Subcutaneous abdominal adipose tissue (tissue), 5 donors: ENCODE measurements around the gene RNASEH2B.

Experiments
- H3K27ac ChIP-seq: one replicate; pipeline ENCODE4 v1.7.0; 2013; ENCODE audit warnings: low read depth, mild to moderate bottlenecking, inconsistent platforms, low read length, moderate library complexity
- H3K27me3 ChIP-seq, 5 donors: one replicate each; pipeline ENCODE4 v1.7.0; 2013; ENCODE audit warnings: low read length in 5 of 5, inconsistent platforms in 1 of 5; ENCODE audit not compliant: control insufficient read depth in 5 of 5, insufficient read depth in 4 of 5
- H3K36me3 ChIP-seq, 5 donors: one replicate each; pipeline ENCODE4 v1.7.0; 2013; ENCODE audit warnings: low read length in 5 of 5; ENCODE audit not compliant: control insufficient read depth in 5 of 5, insufficient read depth in 5 of 5
- H3K4me1 ChIP-seq, 5 donors: one replicate each; pipeline ENCODE4 v1.7.0; 2013; ENCODE audit warnings: low read length in 5 of 5, mild to moderate bottlenecking in 3 of 5, moderate library complexity in 1 of 5; ENCODE audit not compliant: control insufficient read depth in 5 of 5, insufficient read depth in 5 of 5
- H3K4me3 ChIP-seq, 5 donors: one replicate each; pipeline ENCODE4 v1.7.0; 2013; ENCODE audit warnings: low read length in 5 of 5, low read depth in 1 of 5
- H3K9ac ChIP-seq, 5 donors: one replicate each; pipeline ENCODE4 v1.7.0; 2013; ENCODE audit warnings: low read length in 5 of 5, mild to moderate bottlenecking in 4 of 5, moderate library complexity in 3 of 5
- H3K9me3 ChIP-seq, 5 donors: one replicate each; pipeline ENCODE4 v1.7.0; 2013; ENCODE audit warnings: low read length in 5 of 5; ENCODE audit not compliant: control insufficient read depth in 5 of 5
- donor health status: healthy.
- donor health status: healthy.
- donor health status: healthy.
- donor health status: healthy.
- donor health status: healthy.

RNASEH2B gene

DNA sequence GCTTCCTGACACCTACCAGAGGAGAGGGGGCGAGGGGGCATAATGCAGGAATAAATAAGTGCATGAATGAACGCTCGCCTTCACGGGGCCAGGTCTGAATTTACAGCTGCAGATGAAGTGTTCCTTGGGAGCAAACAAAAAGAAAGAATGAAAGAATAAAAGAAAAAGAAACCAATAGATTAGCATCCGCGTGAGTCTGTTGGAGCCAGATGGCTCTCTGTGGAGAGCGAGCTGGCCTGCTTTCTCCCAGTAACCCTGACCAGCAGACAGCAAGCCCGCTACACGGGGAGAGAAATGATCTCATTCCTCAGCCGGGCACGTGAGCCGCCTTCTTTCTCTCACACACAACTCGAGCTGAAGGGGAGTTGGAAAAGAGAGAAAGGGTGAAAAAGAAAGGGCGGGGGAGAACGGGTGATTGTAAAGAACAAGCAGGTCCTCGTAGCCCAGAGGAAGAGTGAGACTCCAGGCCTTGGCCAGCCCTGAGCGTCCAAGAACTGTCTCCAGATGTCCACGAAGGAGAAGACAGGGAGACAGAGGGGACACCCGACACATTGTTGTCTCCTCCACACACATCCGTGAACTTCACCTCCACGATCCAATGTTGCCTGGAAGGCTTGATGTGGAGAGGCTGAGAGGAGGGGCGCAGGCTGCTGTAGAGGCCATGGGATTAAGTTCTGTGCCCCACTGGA, 81.4 kb downstream of the RNASEH2B start:
- H3K27ac ChIP-seq, result no peak overlapping the region
- peak overlapping the region; percentile 7 to 48 (median 8) for H3K4me3 ChIP-seq
- peaks cover 0 to 52% (median 37%) of the 10 kb centered on the region in 5 donors for H3K4me1 ChIP-seq

DNA sequence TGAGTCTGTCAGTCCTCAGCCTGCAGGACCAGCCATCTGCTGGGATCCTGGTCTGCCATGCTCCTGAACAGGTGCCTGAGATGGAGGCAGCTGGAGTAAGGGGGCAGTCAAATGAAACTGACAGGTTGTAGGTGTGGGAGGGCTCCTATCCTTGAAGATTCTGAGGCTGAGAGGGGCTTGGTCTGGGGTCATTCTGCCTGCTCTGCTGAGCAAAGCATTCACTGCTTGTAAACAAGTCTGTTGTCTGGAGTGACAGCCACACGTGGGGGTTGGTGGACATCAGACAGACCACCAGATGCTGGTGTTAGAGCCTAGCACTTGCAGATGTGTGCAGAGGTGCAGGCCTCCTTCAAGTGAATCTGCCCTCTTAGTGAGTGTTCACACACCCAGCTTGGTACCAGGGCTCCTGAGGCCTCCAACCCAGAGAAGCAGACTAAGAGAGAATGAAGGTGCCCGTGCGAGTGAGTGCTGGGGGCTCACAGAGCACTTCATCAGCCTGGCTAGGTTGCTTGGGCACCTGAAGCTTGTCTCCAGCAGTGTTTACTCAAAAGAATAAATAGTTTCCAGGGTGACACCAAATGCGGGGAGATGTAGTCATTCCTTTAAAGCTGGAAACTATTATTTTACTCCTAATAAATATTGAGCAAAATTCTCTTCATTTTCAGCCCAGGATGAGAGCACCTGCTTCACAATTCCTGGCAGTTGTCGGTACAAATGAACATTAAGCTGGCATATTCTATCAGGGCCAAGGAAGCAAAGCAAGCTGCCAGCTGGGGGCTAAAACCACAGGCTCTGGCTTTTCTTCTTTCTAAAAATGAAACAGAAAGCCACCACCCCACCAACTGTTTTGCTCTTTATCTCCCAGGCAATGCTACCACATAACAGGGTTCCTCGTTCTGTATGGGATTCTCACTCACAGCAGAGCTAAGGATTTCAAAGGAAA, 82.3 kb downstream of the RNASEH2B start:
- Histone ChIP-seq H3K36me3 (no peaks in the 10 kb centered on the region), H3K9ac (no peak overlapping the region), H3K27me3 (peaks cover 0 to 4% (median 0%) of the 10 kb centered on the region in 5 donors), H3K27ac (no peak overlapping the region), H3K9me3 (no peaks in the 10 kb centered on the region), H3K4me3 (no peak overlapping the region), H3K4me1 (peaks cover 0 to 52% (median 37%) of the 10 kb centered on the region in 5 donors)

More for the DNA sequence above, 81.4 kb downstream of the RNASEH2B start:
- Histone ChIP-seq H3K36me3 (no peaks in the 10 kb centered on the region), H3K9me3 (no peaks in the 10 kb centered on the region), H3K27me3 (peaks cover 0 to 4% (median 0%) of the 10 kb centered on the region in 5 donors), H3K9ac (peak overlapping the region in 2 of 5 donors; percentile 8 to 13)

DNA sequence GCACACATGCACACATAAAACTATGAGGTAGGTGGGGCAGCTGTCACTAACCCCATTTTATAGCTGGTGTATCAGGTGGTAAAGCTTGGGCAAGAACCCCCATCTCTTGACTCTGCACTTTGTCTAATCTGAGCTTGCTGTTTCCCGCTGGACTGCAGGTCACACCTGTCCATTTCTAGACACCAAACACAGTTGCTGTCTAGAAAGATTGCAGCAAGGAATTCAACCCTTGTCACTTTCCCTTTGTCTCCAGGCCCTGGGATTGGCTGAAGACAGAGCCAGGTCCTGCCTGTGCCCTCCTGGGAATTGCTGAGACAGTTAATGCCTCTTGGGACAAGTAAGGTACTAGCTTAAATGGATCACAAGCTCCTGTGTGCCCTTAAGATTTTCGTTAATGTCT, 83.8 kb downstream of the RNASEH2B start:
- no peaks in the 10 kb centered on the region for H3K9me3 ChIP-seq
- H3K4me1 ChIP-seq, result peaks cover 0 to 52% (median 37%) of the 10 kb centered on the region in 5 donors
- no peak overlapping the region for H3K9ac ChIP-seq
- H3K27ac ChIP-seq, result no peak overlapping the region
- H3K4me3 ChIP-seq, result peak overlapping the region in 2 of 5 donors; percentile 20 to 48
- H3K27me3 ChIP-seq, result peaks cover 0 to 4% (median 0%) of the 10 kb centered on the region in 5 donors
- H3K36me3 ChIP-seq, result no peaks in the 10 kb centered on the region

DNA sequence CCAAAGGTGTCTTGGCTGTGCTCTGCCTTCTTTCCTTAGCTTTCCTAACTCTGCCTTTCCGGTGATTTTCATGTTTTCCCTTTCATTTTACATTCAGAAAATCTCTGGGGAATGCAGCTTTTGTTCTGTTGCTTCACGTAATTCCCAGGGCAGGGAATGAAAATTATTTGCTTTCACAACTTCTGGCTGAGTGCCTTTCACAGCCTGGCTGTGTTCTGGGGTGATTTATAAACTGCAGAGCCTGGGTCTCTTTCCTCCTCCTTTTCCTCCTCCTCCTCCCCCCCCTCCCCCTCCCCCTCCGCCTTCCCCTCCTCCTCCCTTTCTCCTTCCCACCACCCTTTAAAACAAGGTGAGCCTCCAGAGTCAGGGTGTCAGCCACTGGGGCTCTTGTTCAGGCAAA, 84.3 kb downstream of the RNASEH2B start:
- Histone ChIP-seq H3K4me3 (peak overlapping the region in 2 of 5 donors; percentile 20 to 48), H3K27me3 (peaks cover 0 to 4% (median 0%) of the 10 kb centered on the region in 5 donors), H3K9ac (no peak overlapping the region), H3K36me3 (no peaks in the 10 kb centered on the region), H3K27ac (no peak overlapping the region), H3K4me1 (peaks cover 0 to 52% (median 37%) of the 10 kb centered on the region in 5 donors), H3K9me3 (no peaks in the 10 kb centered on the region)

DNA sequence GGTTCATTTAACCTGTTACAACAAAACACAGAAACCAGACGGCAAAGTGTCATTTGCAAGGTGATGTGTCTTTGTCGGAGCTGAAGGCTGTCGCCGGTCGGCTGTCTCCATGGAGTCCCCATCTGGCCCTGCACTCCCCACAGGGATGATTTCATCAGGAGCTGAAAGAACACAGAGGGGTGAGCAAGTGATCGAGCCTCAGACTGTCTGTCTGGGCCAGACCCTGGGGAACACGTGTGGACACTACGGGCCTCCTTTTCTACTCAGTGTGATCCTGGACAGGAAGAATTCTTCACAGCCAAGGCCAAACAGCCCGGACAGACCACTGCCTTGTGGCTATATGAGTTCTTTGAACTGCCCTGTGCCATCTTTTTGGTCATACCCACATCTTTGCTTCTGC, 85.1 kb downstream of the RNASEH2B start:
- no peak overlapping the region for H3K9ac ChIP-seq
- no peak overlapping the region for H3K27ac ChIP-seq
- H3K4me1 ChIP-seq, result peaks cover 0 to 50% (median 36%) of the 10 kb centered on the region in 5 donors
- no peaks in the 10 kb centered on the region for H3K9me3 ChIP-seq
- H3K36me3 ChIP-seq, result no peaks in the 10 kb centered on the region
- no peak overlapping the region for H3K4me3 ChIP-seq
- peaks cover 0 to 4% (median 0%) of the 10 kb centered on the region in 5 donors for H3K27me3 ChIP-seq

DNA sequence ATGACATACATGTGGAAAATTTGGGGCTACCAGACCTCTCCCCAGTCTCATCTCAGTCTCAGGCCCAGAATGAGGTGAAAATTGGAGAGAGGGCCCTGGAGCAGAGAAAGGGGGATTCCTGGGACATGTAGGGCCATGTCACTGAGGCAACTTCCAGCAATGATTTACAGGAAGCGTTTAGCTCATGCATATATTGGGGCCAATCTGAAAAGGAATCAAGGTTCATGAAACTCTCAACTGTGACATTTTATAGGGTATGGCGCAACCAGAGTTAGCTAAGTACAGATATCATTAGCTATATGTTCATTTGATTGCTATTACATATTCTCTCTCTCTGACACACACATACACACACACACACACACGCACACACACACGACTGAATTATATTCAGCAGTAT, 86.3 kb downstream of the RNASEH2B start:
- H3K27ac ChIP-seq, result no peak overlapping the region
- peaks cover 0 to 49% (median 35%) of the 10 kb centered on the region in 5 donors for H3K4me1 ChIP-seq
- no peak overlapping the region for H3K4me3 ChIP-seq
- H3K9me3 ChIP-seq, result no peaks in the 10 kb centered on the region
- H3K36me3 ChIP-seq, result no peaks in the 10 kb centered on the region
- H3K27me3 ChIP-seq, result peaks cover 0 to 2% (median 0%) of the 10 kb centered on the region in 5 donors
- H3K9ac ChIP-seq, result no peak overlapping the region

DNA sequence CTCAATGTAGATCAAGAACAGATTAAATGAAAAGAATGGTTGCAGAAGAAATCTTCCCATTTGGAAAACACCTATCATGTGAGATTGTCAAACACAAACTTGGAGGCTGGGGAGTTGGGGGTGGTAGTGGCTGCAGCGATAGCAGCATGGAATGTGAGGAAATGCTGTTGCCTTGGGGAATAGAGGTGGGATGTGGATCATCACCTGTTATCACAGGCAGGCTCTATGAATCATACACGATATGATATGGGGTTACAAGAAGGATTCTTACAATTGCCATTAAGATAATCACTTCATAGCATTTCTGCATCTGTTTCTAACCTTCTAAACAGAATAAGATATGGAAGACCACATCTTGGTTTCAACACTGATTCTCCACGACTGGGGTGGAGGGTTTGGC, 88.7 kb downstream of the RNASEH2B start:
- Histone ChIP-seq H3K4me3 (no peak overlapping the region), H3K9me3 (no peaks in the 10 kb centered on the region), H3K27me3 (no peaks in the 10 kb centered on the region), H3K4me1 (peaks cover 0 to 30% (median 26%) of the 10 kb centered on the region in 5 donors), H3K36me3 (no peaks in the 10 kb centered on the region), H3K9ac (no peak overlapping the region), H3K27ac (no peak overlapping the region)

DNA sequence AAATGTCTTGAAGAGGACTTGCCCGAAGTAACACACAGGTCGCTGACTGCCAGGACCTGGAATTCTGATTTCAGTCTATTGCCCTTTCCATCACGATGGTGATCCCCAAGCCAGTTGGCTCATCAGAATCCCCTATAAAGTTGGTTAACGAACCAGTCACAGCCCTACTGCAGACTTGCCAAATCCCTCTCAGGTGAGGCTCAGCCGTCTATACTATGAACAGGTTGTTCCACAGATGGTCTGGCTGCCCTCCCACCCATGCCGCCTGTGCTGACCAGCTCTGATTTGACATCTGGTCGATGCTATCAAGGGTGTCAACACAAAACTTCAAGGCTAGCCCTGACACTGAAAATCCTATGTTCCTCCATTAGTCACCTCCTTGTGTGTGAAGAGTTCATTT, 90.0 kb downstream of the RNASEH2B start:
- Histone ChIP-seq H3K9ac (no peak overlapping the region), H3K9me3 (no peaks in the 10 kb centered on the region), H3K4me1 (peaks cover 0 to 19% (median 17%) of the 10 kb centered on the region in 5 donors), H3K27ac (no peak overlapping the region), H3K36me3 (no peaks in the 10 kb centered on the region), H3K4me3 (no peak overlapping the region), H3K27me3 (peaks cover 0 to 4% (median 0%) of the 10 kb centered on the region in 5 donors)

DNA sequence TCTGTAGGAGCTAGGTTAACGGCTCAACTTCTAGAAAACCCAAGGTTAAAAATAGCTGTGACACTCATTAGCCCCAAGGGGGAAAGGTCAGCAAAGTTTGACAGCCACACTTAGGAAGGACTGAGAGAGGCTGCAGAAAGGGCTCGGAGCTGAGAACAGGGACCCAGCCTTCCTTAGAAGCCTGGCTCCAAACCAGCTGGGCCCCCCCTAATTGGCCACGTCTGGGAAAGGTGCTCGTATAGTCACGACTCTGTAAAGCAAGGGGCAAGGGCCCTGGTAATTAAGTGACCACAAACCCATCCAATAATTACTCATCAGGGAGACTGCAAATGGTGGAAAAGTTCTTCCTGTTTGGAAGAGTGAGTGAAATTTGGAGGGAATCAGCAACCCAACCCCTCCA, 90.5 kb downstream of the RNASEH2B start:
- H3K27ac ChIP-seq, result no peak overlapping the region
- no peaks in the 10 kb centered on the region for H3K36me3 ChIP-seq
- no peak overlapping the region for H3K9ac ChIP-seq
- H3K4me1 ChIP-seq, result peaks cover 0 to 16% (median 14%) of the 10 kb centered on the region in 5 donors
- peaks cover 0 to 6% (median 3%) of the 10 kb centered on the region in 5 donors for H3K27me3 ChIP-seq
- no peak overlapping the region for H3K4me3 ChIP-seq
- no peaks in the 10 kb centered on the region for H3K9me3 ChIP-seq
